Common myeloid progenitor, CD34-positive (primary cell): ENCODE results near the gene NRG2.
A peak's percentile ranks its signal among the peaks of the same experiment; 100 is the strongest.

ENCODE experiments used
- CTCF ChIA-PET: fragments of 350-600 bp; sonication (Branson Sonifier 250); formaldehyde crosslinking; loops from one replicate; lab custom pipeline; 2021; ENCODE audit warnings: antibody characterized with exemption; lab: Charles Lee
- POLR2A ChIA-PET: fragments of 350-600 bp; sonication (Branson Sonifier 250); formaldehyde crosslinking; loops from one replicate; lab custom pipeline; 2021; ENCODE audit warnings: antibody characterized with exemption; lab: Charles Lee
- DNase-seq, 3 donors: peaks; one replicate each; pipeline versions ENCODE4 v3.0.0 to v3.0.0-alpha.2; 2013
- H3K27ac ChIP-seq, 2 experiments: 1 replicate in 1 of 2; 2 replicates in 1 of 2; pipeline ENCODE4 v1.7.0; 2013; ENCODE audit warnings: inconsistent platforms in 2 of 2, low read length in 2 of 2, mild to moderate bottlenecking in 2 of 2, low read depth in 1 of 2, moderate library complexity in 1 of 2; ENCODE audit not compliant: severe bottlenecking in 2 of 2, insufficient read depth in 1 of 2, poor library complexity in 1 of 2
- H3K27me3 ChIP-seq, 5 experiments: replicated peaks in 2 of 5; 1 replicate in 3 of 5; 2 replicates in 2 of 5; pipeline versions ENCODE4 v1.6.1 to v1.7.0; 2013; ENCODE audit warnings: low read length in 4 of 5, mild to moderate bottlenecking in 2 of 5, moderate library complexity in 2 of 5, inconsistent platforms in 1 of 5; ENCODE audit not compliant: insufficient read depth in 5 of 5, control insufficient read depth in 4 of 5
- H3K36me3 ChIP-seq, 4 experiments: 1 replicate in 2 of 4; 2 replicates in 2 of 4; pipeline versions ENCODE4 v1.6.1 to v1.7.0; 2013; ENCODE audit warnings: low read length in 3 of 4, control low read depth in 1 of 4, mild to moderate bottlenecking in 1 of 4; ENCODE audit not compliant: control insufficient read depth in 4 of 4, insufficient read depth in 4 of 4
- H3K4me1 ChIP-seq, 4 experiments: 1 replicate in 3 of 4; 2 replicates in 1 of 4; pipeline versions ENCODE4 v1.6.1 to v1.7.1; 2013; ENCODE audit warnings: low read length in 3 of 4, mild to moderate bottlenecking in 3 of 4, control low read depth in 1 of 4, inconsistent platforms in 1 of 4, moderate library complexity in 1 of 4; ENCODE audit not compliant: control insufficient read depth in 4 of 4, insufficient read depth in 4 of 4; ENCODE audit errors: control extremely low read depth in 1 of 4
- H3K4me3 ChIP-seq, 7 experiments: 1 replicate in 4 of 7; 2 replicates in 3 of 7; pipeline versions ENCODE4 v1.5.1 to v1.7.0; 2013; ENCODE audit warnings: mild to moderate bottlenecking in 7 of 7, low read length in 6 of 7, moderate library complexity in 6 of 7, inconsistent platforms in 2 of 7, low read depth in 2 of 7, control low read depth in 1 of 7; ENCODE audit not compliant: insufficient read depth in 4 of 7, control insufficient read depth in 1 of 7; ENCODE audit errors: extremely low read depth in 1 of 7
- H3K9me3 ChIP-seq, 5 experiments: 1 replicate in 4 of 5; 2 replicates in 1 of 5; pipeline versions ENCODE4 v1.6.1 to v1.7.1; 2013; ENCODE audit warnings: low read length in 4 of 5, mild to moderate bottlenecking in 2 of 5, inconsistent platforms in 1 of 5, low read depth in 1 of 5, moderate library complexity in 1 of 5; ENCODE audit not compliant: control insufficient read depth in 4 of 5, insufficient read depth in 2 of 5; ENCODE audit errors: control extremely low read depth in 1 of 5
- WGBS: methylation state at CpG from one replicate; pipeline ENCODE4 v1.1.5; 2013; ENCODE audit not compliant: insufficient coverage; 5-methylcytosine and 5-hydroxymethylcytosine counted together

Gene NRG2

DNA sequence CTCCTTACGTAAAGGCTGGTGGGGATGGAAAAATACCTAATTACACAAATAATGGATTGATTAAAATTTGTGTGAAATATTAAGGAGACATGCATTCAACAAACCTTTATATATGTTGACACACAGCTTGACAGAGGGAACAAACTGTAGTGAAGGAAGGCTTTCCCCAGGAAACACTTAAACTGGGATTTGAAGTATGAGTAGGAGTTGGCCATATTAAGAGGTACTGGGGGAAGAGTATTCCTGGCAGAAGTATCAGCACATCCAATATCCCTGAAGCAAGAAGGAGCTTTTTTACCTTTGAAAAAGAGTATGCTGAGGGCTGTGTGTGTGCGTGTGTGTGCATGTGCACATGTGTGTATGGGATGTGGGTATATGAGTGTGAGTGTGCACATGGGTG lies 136.4 kb downstream of the NRG2 start:
- Histone ChIP-seq H3K4me3 (no peak overlapping the region), H3K4me1 (peaks cover 0 to 18% (median 9%) of the 10 kb centered on the region in 4 experiments), H3K9me3 (no peaks in the 10 kb centered on the region), H3K36me3 (no peaks in the 10 kb centered on the region), H3K27ac (no peak overlapping the region), H3K27me3 (peaks cover 18 to 57% (median 27%) of the 10 kb centered on the region in 5 experiments)
- POLR2A ChIA-PET, result no interaction called here
- CTCF ChIA-PET, result interaction anchor here (1.3 kb wide), 1 partner anchor 62 kb away, joined by 3 read pairs; no protein-coding TSS in a partner anchor
- DNase-seq, result no peak
- 100% methylated on average over 1 of the region's 2 CpGs for WGBS

DNA sequence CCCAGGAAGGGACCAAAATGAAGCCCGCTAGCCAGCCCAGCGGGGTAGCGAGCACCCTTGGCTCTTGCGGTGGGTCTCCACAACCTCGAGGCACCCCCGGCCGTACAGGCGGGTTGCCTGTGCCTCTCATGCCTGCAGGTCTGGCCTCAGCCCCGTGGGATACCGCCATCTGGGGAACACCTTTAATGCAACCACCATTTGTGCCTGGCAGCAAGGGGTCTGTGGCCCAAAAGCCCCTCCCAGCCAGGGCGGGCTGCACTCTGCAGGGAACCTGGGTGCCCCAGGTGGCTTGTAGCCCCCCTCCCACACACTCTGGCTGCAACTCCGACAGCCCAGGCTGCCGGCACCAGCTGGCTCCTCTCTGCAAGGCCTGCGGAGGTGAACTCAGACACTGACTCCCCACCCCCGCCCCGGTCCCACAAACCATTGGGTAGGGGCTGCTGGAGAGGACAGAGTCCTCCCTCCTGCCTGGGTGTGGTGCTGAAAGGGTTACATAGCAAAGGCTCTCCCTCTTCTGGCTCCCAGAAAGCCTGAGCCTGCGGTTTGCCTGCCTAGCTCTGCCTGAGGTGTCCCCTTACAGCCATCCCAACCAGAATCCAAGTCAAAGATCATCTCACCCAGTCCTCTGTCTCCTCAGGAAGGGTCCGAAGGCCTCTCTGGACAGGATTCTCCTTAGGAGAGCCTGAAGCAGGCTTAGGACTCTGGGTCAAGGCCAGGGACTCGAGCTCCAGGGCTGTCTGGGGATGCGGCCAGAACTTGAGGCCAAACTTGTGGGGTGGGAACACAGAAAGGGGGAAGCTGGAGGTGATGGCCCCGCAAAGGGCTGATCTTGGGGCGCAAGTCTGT lies 138.1 kb downstream of the NRG2 start:
- CTCF ChIA-PET, result interaction anchor here (0.6 to 0.9 kb wide), 2 partner anchors 14 to 115 kb away, joined by 3 read pairs; no protein-coding TSS in a partner anchor
- H3K27ac ChIP-seq, result no peak overlapping the region
- H3K4me1 ChIP-seq, result peaks cover 0 to 18% (median 9%) of the 10 kb centered on the region in 4 experiments
- WGBS, result 20% methylated on average over 18 of the region's 22 CpGs
- DNase-seq, result peak in 1 of 3 donors; percentile 7
- H3K4me3 ChIP-seq, result peak overlapping the region in 3 of 7 experiments; percentile 62 to 65 (median 62)
- POLR2A ChIA-PET, result no interaction called here
- no peaks in the 10 kb centered on the region for H3K9me3 ChIP-seq
- no peaks in the 10 kb centered on the region for H3K36me3 ChIP-seq
- peaks cover 18 to 73% (median 35%) of the 10 kb centered on the region in 5 experiments for H3K27me3 ChIP-seq

DNA sequence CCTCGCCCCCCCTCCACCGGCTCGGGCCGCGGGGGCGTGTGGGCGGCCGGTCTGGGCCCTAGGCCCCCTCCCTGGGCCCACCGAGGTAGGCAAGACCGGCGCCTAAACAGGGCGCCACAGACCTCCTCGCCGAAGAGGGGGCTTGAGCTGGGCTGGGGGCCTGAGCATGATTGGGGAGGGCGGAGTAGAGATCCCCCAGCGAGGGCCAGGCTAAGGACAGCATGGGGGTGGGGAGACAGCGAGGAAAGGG lies 138.6 kb downstream of the NRG2 start:
- peaks cover 18 to 76% (median 35%) of the 10 kb centered on the region in 5 experiments for H3K27me3 ChIP-seq
- H3K4me1 ChIP-seq, result peaks cover 0 to 18% (median 9%) of the 10 kb centered on the region in 4 experiments
- DNase-seq, result no peak
- H3K4me3 ChIP-seq, result peak overlapping the region in 4 of 7 experiments; percentile 51 to 65 (median 62)
- POLR2A ChIA-PET, result no interaction called here
- H3K27ac ChIP-seq, result no peak overlapping the region
- WGBS, result 3% methylated on average over 14 of the region's 17 CpGs
- H3K36me3 ChIP-seq, result no peaks in the 10 kb centered on the region
- CTCF ChIA-PET, result interaction anchor here (0.6 kb wide), 1 partner anchor 114 kb away, joined by 3 read pairs; no protein-coding TSS in a partner anchor
- H3K9me3 ChIP-seq, result no peaks in the 10 kb centered on the region

DNA sequence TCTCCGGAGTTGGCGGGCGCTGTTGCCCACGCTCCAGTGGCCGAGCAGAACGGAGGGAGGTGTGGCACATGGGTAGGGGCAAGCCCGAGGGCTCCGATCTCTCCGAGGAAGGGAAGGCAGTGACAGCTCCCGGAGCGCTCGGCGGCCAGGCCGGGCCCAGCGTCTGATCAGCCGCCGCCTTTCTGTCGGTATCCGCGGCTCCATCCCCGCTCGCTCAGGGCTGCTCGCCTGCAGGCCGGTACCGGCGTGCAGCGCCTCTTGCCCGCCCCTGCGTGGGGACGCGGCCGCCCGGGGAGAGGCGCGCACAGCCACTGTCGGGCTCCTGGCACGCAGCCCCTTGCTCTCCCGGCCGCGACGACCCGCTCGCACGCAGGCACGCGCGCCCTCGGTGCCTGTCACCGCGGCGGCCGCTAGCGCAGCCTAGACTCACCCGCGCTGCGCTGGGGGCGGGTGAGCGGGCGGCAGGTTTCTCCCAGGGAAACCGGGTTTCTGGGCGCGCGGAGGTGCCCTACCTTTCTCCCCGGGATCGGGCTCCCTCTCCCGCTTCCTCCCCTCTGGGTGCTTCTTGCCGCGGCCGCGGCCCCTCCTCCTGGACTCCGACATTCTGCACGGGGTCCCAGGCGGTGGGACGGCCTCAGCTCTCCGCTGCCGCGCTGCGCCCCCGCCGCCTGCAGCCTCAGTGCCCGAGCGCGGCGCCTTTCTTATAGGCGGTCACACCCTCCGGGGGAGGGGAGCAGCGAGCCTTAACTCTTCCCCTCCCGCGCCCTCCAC lies 139.1 kb downstream of the NRG2 start:
- ChIA-PET CTCF (interaction anchor here (0.6 kb wide), 1 partner anchor 114 kb away, joined by 3 read pairs; no protein-coding TSS in a partner anchor), POLR2A (interaction anchor here (0.6 kb wide), 1 partner anchor 456 kb away, joined by 5 read pairs; no protein-coding TSS in a partner anchor)
- peak overlapping the region in 5 of 7 experiments; percentile 27 to 65 (median 62) for H3K4me3 ChIP-seq
- no peaks in the 10 kb centered on the region for H3K9me3 ChIP-seq
- no peak overlapping the region for H3K27ac ChIP-seq
- no peaks in the 10 kb centered on the region for H3K36me3 ChIP-seq
- peak; percentile 11 to 57 (median 54) for DNase-seq
- peaks cover 17 to 78% (median 35%) of the 10 kb centered on the region in 5 experiments for H3K27me3 ChIP-seq
- WGBS, result under 1% methylated on average over 74 of the region's 89 CpGs
- H3K4me1 ChIP-seq, result peaks cover 0 to 18% (median 9%) of the 10 kb centered on the region in 4 experiments

DNA sequence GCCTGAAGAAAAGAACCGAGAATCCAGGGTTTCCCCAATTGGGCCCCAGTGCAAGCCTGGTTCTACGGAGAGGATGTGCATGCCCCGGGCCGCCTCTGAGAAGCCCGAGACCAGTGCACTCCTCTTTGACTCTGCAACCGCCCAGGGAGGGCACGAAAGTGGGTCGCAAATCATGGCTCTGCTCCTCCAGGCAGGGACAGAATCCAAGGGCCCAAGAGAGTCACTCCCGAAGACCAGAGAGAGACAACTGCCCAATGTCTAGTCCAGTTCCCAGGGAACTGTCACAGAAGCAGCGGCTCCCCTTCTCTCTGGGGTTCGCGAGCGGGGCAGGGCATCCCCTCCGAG lies 139.7 kb downstream of the NRG2 start:
- peaks cover 17 to 78% (median 35%) of the 10 kb centered on the region in 5 experiments for H3K27me3 ChIP-seq
- ChIA-PET POLR2A (no interaction called here), CTCF (no interaction called here)
- peak in 1 of 3 donors; percentile 3 for DNase-seq
- peak overlapping the region in 5 of 7 experiments; percentile 21 to 65 (median 62) for H3K4me3 ChIP-seq
- no peak overlapping the region for H3K27ac ChIP-seq
- WGBS, result 8% methylated on average over 11 of the region's 14 CpGs
- peaks cover 0 to 18% (median 9%) of the 10 kb centered on the region in 4 experiments for H3K4me1 ChIP-seq
- H3K36me3 ChIP-seq, result no peaks in the 10 kb centered on the region
- no peaks in the 10 kb centered on the region for H3K9me3 ChIP-seq

DNA sequence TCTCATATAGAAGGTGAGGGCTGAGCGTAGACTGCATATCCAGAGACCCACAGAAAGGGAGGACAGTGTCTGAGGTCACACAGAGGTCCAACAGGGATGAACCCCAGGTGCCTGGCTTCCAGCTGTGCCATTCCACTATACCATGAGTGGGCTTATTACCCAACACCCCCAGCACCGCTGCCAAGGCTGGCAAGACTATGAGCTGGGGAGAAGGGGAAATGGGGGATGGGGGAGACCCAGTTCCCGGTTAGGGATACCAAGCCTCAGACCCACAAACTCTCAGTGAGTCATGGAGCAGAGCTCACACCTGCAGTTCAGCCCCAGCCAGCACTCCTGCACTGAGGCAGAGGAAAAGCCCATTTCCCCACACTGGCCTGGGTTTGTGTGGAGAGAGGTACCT lies 141.1 kb downstream of the NRG2 start:
- H3K4me1 ChIP-seq, result peaks cover 0 to 18% (median 9%) of the 10 kb centered on the region in 4 experiments
- no peak overlapping the region for H3K4me3 ChIP-seq
- peaks cover 9 to 80% (median 38%) of the 10 kb centered on the region in 5 experiments for H3K27me3 ChIP-seq
- ChIA-PET CTCF (interaction anchor here (1.0 to 2.2 kb wide), 4 partner anchors 11 to 67 kb away, joined by 3 to 7 read pairs (median 4); no protein-coding TSS in a partner anchor), POLR2A (no interaction called here)
- H3K9me3 ChIP-seq, result no peaks in the 10 kb centered on the region
- WGBS, result 100% methylated on average over 1 of the region's 3 CpGs
- DNase-seq, result no peak
- no peak overlapping the region for H3K27ac ChIP-seq
- no peaks in the 10 kb centered on the region for H3K36me3 ChIP-seq
